Right renal pelvis (tissue), 4 donors: ENCODE measurements around the gene AFF2. TPM values are rescaled to one million over a fixed set of nuclear protein-coding genes. Genes with fewer than 3 reads are reported as not detected.
"Not testable (repeated sequence)": the region's sequence is repeated elsewhere in the genome, so short reads cannot be mapped to it uniquely, and the experiment has no call there.

Experiments
- DNase-seq, 4 donors: peaks; one replicate each; pipeline ENCODE4 v3.0.0-alpha.2; 2013; ENCODE audit warnings: low read depth in 4 of 4, low spot score in 3 of 4, missing footprints in 1 of 4
- polyA plus RNA-seq, 4 donors: library from polyadenylated mRNA; unstranded; fragments of 120-200 nt; gene quantifications; one replicate each; pipeline ENCODE4 v1.2.1, GENCODE V29; 2013; ENCODE audit not compliant: insufficient read length in 4 of 4

The AFF2 gene
- polyA plus RNA-seq, 4 donors = 4.7 to 5.9 (median 5.0) TPM

GRCh38 chrX:148905400-148905799 lies 405.0 kb downstream of the AFF2 start:
- no peak for DNase-seq

GRCh38 chrX:148906628-148907027 lies 406.2 kb downstream of the AFF2 start:
- not testable (repeated sequence) for DNase-seq

- DNase-seq = no peak
These were observed 409.3 kb downstream of the AFF2 start for GRCh38 chrX:148909758-148910157.

GRCh38 chrX:148913971-148914370 lies 413.6 kb downstream of the AFF2 start:
- DNase-seq = no peak

- no peak for DNase-seq
These were observed 414.4 kb downstream of the AFF2 start for GRCh38 chrX:148914783-148915182.

- no peak for DNase-seq
These were observed 415.1 kb downstream of the AFF2 start for GRCh38 chrX:148915474-148915873.

GRCh38 chrX:148917441-148917840 lies 417.0 kb downstream of the AFF2 start:
- DNase-seq = no peak

- no peak for DNase-seq
These were observed 423.2 kb downstream of the AFF2 start for GRCh38 chrX:148923631-148924030.

GRCh38 chrX:148926371-148926770 lies 426.0 kb downstream of the AFF2 start:
- no peak for DNase-seq

- no peak for DNase-seq
These were observed 428.4 kb downstream of the AFF2 start for GRCh38 chrX:148928811-148929210.

GRCh38 chrX:148929686-148930085 lies 429.3 kb downstream of the AFF2 start:
- DNase-seq = no peak

GRCh38 chrX:148930206-148930729 lies 429.9 kb downstream of the AFF2 start:
- no peak for DNase-seq

GRCh38 chrX:148933881-148934280 lies 433.5 kb downstream of the AFF2 start:
- DNase-seq = no peak

GRCh38 chrX:148938348-148938747 lies 437.9 kb downstream of the AFF2 start:
- DNase-seq = no peak

GRCh38 chrX:148940411-148940996 lies 440.1 kb downstream of the AFF2 start:
- no peak for DNase-seq

- no peak for DNase-seq
These were observed 442.3 kb downstream of the AFF2 start for GRCh38 chrX:148942754-148943153.

- no peak for DNase-seq
These were observed 447.1 kb downstream of the AFF2 start for GRCh38 chrX:148947399-148947975.

GRCh38 chrX:148956352-148956751 lies 455.9 kb downstream of the AFF2 start:
- DNase-seq = no peak

- no peak for DNase-seq
These were observed 458.5 kb downstream of the AFF2 start for GRCh38 chrX:148958901-148959300.

GRCh38 chrX:148960060-148960459 lies 459.6 kb downstream of the AFF2 start:
- no peak for DNase-seq

- no peak for DNase-seq
These were observed 461.6 kb downstream of the AFF2 start for GRCh38 chrX:148961985-148962384.

GRCh38 chrX:148976571-148977400 lies 476.4 kb downstream of the AFF2 start:
- no peak for DNase-seq
